Pancreas (tissue), 10 donors: ENCODE data around the gene DEPDC1B. TPM values are rescaled to one million over a fixed set of nuclear protein-coding genes. Genes with fewer than 3 reads are reported as not detected.

ENCODE experiments used
- ATAC-seq, 4 donors: fragments of 200-7000 bp; cut with Tn5 transposase; one replicate each; pipeline versions ENCODE4 v1.8.0 to v1.9.1; 2020; ENCODE audit warnings: mild to moderate bottlenecking in 4 of 4, moderate library complexity in 4 of 4
- DNase-seq, 6 donors: peaks; one replicate each; pipeline ENCODE4 v3.0.0-alpha.2; 2020
- FAIRE-seq: peaks from 2 replicates; lab custom pipeline; 2012; peaks lifted over from hg19 to GRCh38; lab: Jason Lieb, UNC
- H3K27ac ChIP-seq, 4 donors: fragments of 200-600 bp; sonication (generic); 1 replicate in 3 of 4; 2 replicates in 1 of 4; pipeline versions ENCODE4 v1.5.0 to v1.8.0; 2020
- H3K27me3 ChIP-seq, 4 donors: fragments of 200-600 bp; one replicate each; pipeline ENCODE4 v1.8.0; 2021
- H3K36me3 ChIP-seq, 3 donors: fragments of 200-600 bp; sonication (generic) in 1 of 3; one replicate each; pipeline versions ENCODE4 v1.5.0 to v1.8.0; 2020 to 2021
- H3K4me1 ChIP-seq, 3 donors: fragments of 200-600 bp; one replicate each; pipeline ENCODE4 v1.8.0; 2021
- H3K4me3 ChIP-seq, 4 donors: fragments of 200-600 bp; sonication (generic) in 2 of 4; one replicate each; pipeline versions ENCODE4 v1.5.0 to v1.8.0; 2020 to 2021
- H3K9me3 ChIP-seq, 4 donors: fragments of 200-600 bp; one replicate each; pipeline ENCODE4 v1.8.0; 2021
- CTCF ChIP-seq, 4 donors: fragments of 200-600 bp; sonication (generic) in 3 of 4; IDR thresholded peaks; one replicate each; pipeline versions ENCODE4 v1.5.0 to v1.8.0; 2021; ENCODE audit warnings: antibody characterized with exemption in 4 of 4
- WGBS, 2 donors: extraction: QIAGEN DNeasy Blood & Tissue Kit; methylation state at CpG; one replicate each; pipeline ENCODE4 v1.1.7; 2013; 5-methylcytosine and 5-hydroxymethylcytosine counted together
- intact Hi-C, 3 donors: fragments of 100-400 bp; cut with DNase I; formaldehyde crosslinking; loops; one replicate each; pipeline versions ENCODE4 v1.11.1 to v1.14.2; 2022
- polyA plus RNA-seq, 2 donors: library from polyadenylated mRNA; stranded (reverse); fragments of 200-250 nt; gene quantifications; one replicate each; pipeline ENCODE4 v1.2.3, GENCODE V29; 2013
- total RNA-seq, 6 donors: library from RNA; stranded (reverse); fragmentation: NEBNext Ultra II Directional in 4 of 6; extraction: Animal tissue kit (Norgen Biotek cat#: 25700) in 4 of 6; gene quantifications; one replicate each; pipeline versions ENCODE4 v1.2.1 to v1.2.4, GENCODE V29; 2021 to 2023
- donor health status: healthy with polysubstance abuse.
- donor health status: DM: no; HTN: no; CAD: no; lungs with moderate emphysema.
- donor health status: DM: no; HTN: no; CAD: no.
- donor health status: control.
- donor health status: control.
- donor health status: Bipolar disorder and iron deficiency.
- donor health status: DM: yes; HTN: yes; CAD: no.
- donor health status: DM: no; HTN: no; CAD: no.
- donor health status: DM: no; HTN: no; CAD: no.
- donor health status: DM: yes; HTN: yes; CAD: no.

Gene DEPDC1B
- total and polyA plus RNA-seq, 8 donors = 0.08 to 0.37 (median 0.27) TPM

- no peaks in the 10 kb centered on the region for H3K27me3 ChIP-seq
- no peak overlapping the region for H3K27ac ChIP-seq
- no peaks in the 10 kb centered on the region for H3K4me1 ChIP-seq
- ATAC-seq (peak in 2 of 4 donors; percentile 71 to 72), FAIRE-seq (no peak), DNase-seq (no peak)
- no peak overlapping the region for H3K4me3 ChIP-seq
- H3K36me3 ChIP-seq = no peaks in the 10 kb centered on the region
- 92 to 95% methylated on average over 3 of the region's 3 CpGs for WGBS, 2 donors
- H3K9me3 ChIP-seq = no peaks in the 10 kb centered on the region
- intact Hi-C loops = no loop called here
- TF ChIP-seq CTCF (IDR thresholded peaks at IDR 0.05) = no peak
Measured at GRCh38 chr5:60651872-60652620, 47.9 kb downstream of the DEPDC1B start.

- Histone ChIP-seq H3K27ac (no peak overlapping the region), H3K36me3 (no peaks in the 10 kb centered on the region), H3K9me3 (no peaks in the 10 kb centered on the region), H3K4me1 (no peaks in the 10 kb centered on the region), H3K4me3 (no peak overlapping the region), H3K27me3 (no peaks in the 10 kb centered on the region)
- ATAC-seq = peak in 3 of 4 donors; percentile 41 to 52 (median 49)
- peak in 2 of 4 donors; percentile 31 to 44 for TF ChIP-seq CTCF (IDR thresholded peaks at IDR 0.05)
- WGBS, 2 donors = 6 to 7% methylated on average over 1 of the region's 1 CpG
- DNase-seq = no peak
- FAIRE-seq = peak; percentile 66
- intact Hi-C loops = no loop called here
Measured at GRCh38 chr5:60649288-60649917, 50.6 kb downstream of the DEPDC1B start.

- Histone ChIP-seq H3K36me3 (no peaks in the 10 kb centered on the region), H3K27me3 (no peaks in the 10 kb centered on the region), H3K27ac (no peak overlapping the region), H3K4me3 (no peak overlapping the region), H3K4me1 (no peaks in the 10 kb centered on the region), H3K9me3 (no peaks in the 10 kb centered on the region)
- no peak for TF ChIP-seq CTCF (IDR thresholded peaks at IDR 0.05)
- DNase-seq (no peak), ATAC-seq (no peak), FAIRE-seq (no peak)
- WGBS, 2 donors = 76 to 82% methylated on average over 2 of the region's 2 CpGs
- intact Hi-C loops = no loop called here
Measured at GRCh38 chr5:60648175-60648574, 51.8 kb downstream of the DEPDC1B start.

- no peaks in the 10 kb centered on the region for H3K4me1 ChIP-seq
- intact Hi-C loops = no loop called here
- H3K4me3 ChIP-seq = no peak overlapping the region
- no peak for TF ChIP-seq CTCF (IDR thresholded peaks at IDR 0.05)
- H3K9me3 ChIP-seq = no peaks in the 10 kb centered on the region
- FAIRE-seq = no peak
- 84 to 95% methylated on average over 1 of the region's 1 CpG for WGBS, 2 donors
- H3K36me3 ChIP-seq = no peaks in the 10 kb centered on the region
- no peak overlapping the region for H3K27ac ChIP-seq
- no peaks in the 10 kb centered on the region for H3K27me3 ChIP-seq
- DNase-seq = no peak
- ATAC-seq = no peak
Measured at GRCh38 chr5:60640901-60641300, 59.1 kb downstream of the DEPDC1B start.

GRCh38 chr5:60639544-60639943 is 60.4 kb downstream of the DEPDC1B start:
- no peaks in the 10 kb centered on the region for H3K9me3 ChIP-seq
- H3K27ac ChIP-seq = no peak overlapping the region
- DNase-seq (no peak), ATAC-seq (no peak), FAIRE-seq (no peak)
- no peaks in the 10 kb centered on the region for H3K36me3 ChIP-seq
- H3K4me3 ChIP-seq = no peak overlapping the region
- H3K4me1 ChIP-seq = no peaks in the 10 kb centered on the region
- WGBS, 2 donors = 80 to 100% methylated on average over 1 of the region's 1 CpG
- TF ChIP-seq CTCF (IDR thresholded peaks at IDR 0.05) = no peak
- no peaks in the 10 kb centered on the region for H3K27me3 ChIP-seq
- intact Hi-C loops = no loop called here
